Activated CD4-positive, CD25-positive, alpha-beta regulatory T cell treated with anti-CD3 and anti-CD28 coated beads, Interleukin-2, amount 50 U/mL, for 24 hours (primary cell): ENCODE data around the gene DYSF.

ENCODE experiments used
- ATAC-seq, 2 donors: fragments of 150-1000 bp; cut with Tn5 transposase; one replicate each; pipeline ENCODE4 v1.10.0; 2021; ENCODE audit warnings: mild to moderate bottlenecking in 1 of 2, moderate library complexity in 1 of 2

Gene DYSF

GRCh38 chr2:71578767-71579342 is 125.5 kb downstream of the DYSF start:
- ATAC-seq = no peak

GRCh38 chr2:71581026-71581425 is 127.7 kb downstream of the DYSF start:
- ATAC-seq = no peak

- ATAC-seq = no peak
Observed at GRCh38 chr2:71583876-71584275, 130.5 kb downstream of the DYSF start.

- ATAC-seq = no peak
Observed at GRCh38 chr2:71586471-71586870, 133.1 kb downstream of the DYSF start.

- ATAC-seq = no peak
Observed at GRCh38 chr2:71587509-71588073, 134.2 kb downstream of the DYSF start.

GRCh38 chr2:71588497-71589170 is 135.3 kb downstream of the DYSF start:
- ATAC-seq = no peak

GRCh38 chr2:71589763-71590162 is 136.4 kb downstream of the DYSF start:
- no peak for ATAC-seq

- no peak for ATAC-seq
Observed at GRCh38 chr2:71591044-71591443, 137.7 kb downstream of the DYSF start.

- no peak for ATAC-seq
Observed at GRCh38 chr2:71592181-71592711, 138.9 kb downstream of the DYSF start.

- no peak for ATAC-seq
Observed at GRCh38 chr2:71595569-71595968, 142.2 kb downstream of the DYSF start.

GRCh38 chr2:71596011-71596410 is 142.7 kb downstream of the DYSF start:
- no peak for ATAC-seq

- ATAC-seq = no peak
Observed at GRCh38 chr2:71597756-71598155, 144.4 kb downstream of the DYSF start.

- ATAC-seq = no peak
Observed at GRCh38 chr2:71598526-71598925, 145.2 kb downstream of the DYSF start.

- no peak for ATAC-seq
Observed at GRCh38 chr2:71599038-71599437, 145.7 kb downstream of the DYSF start.

GRCh38 chr2:71599646-71600236 is 146.4 kb downstream of the DYSF start:
- no peak for ATAC-seq

GRCh38 chr2:71600555-71600954 is 147.2 kb downstream of the DYSF start:
- no peak for ATAC-seq

- ATAC-seq = no peak
Observed at GRCh38 chr2:71601136-71602114, 148.1 kb downstream of the DYSF start.

GRCh38 chr2:71602115-71602495 is 148.7 kb downstream of the DYSF start:
- no peak for ATAC-seq

- no peak for ATAC-seq
Observed at GRCh38 chr2:71602581-71602980, 149.2 kb downstream of the DYSF start.

GRCh38 chr2:71603311-71603811 is 150.0 kb downstream of the DYSF start:
- no peak for ATAC-seq

- ATAC-seq = no peak
Observed at GRCh38 chr2:71603851-71604725, 150.7 kb downstream of the DYSF start.
